Ishikawa (cell line): ENCODE measurements around the gene NOBOX.

ENCODE experiments used
- TAF1 ChIP-seq: IDR thresholded peaks from 2 replicates; pipeline ENCODE4 v1.6.1; 2012; ENCODE audit warnings: low read depth, mild to moderate bottlenecking
- TEAD4 ChIP-seq: IDR thresholded peaks from 2 replicates; pipeline ENCODE4 v1.6.1; 2012
- TF ChIP-seq, protein P1 (sequence below): IDR thresholded peaks from 2 replicates; pipeline ENCODE4 v1.6.1; 2012; ENCODE audit warnings: low read depth, mild to moderate bottlenecking
- TF ChIP-seq, protein P2 (sequence below): IDR thresholded peaks from 2 replicates; pipeline ENCODE4 v1.6.1; 2012

DNA sequence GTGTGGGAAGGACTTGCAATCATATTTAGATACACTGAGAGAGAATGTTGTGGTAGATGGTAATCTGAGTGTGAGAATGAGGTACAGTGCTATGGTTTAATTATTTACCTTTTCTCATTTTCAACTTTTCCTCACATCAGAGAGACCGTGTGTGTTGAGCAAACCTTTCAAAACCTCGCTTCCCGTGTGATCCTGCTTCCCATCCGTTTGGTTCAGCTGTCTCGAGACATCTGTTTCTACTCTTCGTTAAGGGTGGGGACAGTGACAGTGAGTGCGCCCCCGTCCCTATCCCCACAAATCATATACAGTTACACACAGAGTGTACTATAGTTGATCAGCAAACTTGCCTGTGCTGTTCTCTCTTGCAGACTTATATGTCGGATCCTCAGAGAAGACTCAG lies 33.0 kb upstream of the NOBOX start:
- TF ChIP-seq TEAD4, result no peak
- TF ChIP-seq, protein P1, sequence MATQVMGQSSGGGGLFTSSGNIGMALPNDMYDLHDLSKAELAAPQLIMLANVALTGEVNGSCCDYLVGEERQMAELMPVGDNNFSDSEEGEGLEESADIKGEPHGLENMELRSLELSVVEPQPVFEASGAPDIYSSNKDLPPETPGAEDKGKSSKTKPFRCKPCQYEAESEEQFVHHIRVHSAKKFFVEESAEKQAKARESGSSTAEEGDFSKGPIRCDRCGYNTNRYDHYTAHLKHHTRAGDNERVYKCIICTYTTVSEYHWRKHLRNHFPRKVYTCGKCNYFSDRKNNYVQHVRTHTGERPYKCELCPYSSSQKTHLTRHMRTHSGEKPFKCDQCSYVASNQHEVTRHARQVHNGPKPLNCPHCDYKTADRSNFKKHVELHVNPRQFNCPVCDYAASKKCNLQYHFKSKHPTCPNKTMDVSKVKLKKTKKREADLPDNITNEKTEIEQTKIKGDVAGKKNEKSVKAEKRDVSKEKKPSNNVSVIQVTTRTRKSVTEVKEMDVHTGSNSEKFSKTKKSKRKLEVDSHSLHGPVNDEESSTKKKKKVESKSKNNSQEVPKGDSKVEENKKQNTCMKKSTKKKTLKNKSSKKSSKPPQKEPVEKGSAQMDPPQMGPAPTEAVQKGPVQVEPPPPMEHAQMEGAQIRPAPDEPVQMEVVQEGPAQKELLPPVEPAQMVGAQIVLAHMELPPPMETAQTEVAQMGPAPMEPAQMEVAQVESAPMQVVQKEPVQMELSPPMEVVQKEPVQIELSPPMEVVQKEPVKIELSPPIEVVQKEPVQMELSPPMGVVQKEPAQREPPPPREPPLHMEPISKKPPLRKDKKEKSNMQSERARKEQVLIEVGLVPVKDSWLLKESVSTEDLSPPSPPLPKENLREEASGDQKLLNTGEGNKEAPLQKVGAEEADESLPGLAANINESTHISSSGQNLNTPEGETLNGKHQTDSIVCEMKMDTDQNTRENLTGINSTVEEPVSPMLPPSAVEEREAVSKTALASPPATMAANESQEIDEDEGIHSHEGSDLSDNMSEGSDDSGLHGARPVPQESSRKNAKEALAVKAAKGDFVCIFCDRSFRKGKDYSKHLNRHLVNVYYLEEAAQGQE, result no peak
- TF ChIP-seq, protein P2, sequence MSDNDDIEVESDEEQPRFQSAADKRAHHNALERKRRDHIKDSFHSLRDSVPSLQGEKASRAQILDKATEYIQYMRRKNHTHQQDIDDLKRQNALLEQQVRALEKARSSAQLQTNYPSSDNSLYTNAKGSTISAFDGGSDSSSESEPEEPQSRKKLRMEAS, result no peak
- TF ChIP-seq TAF1, result no peak
